Liver (tissue), 9 donors: Measurements from ENCODE around the gene CACNA1H. TPM values are rescaled to one million over a fixed set of nuclear protein-coding genes. Genes with fewer than 3 reads are reported as not detected.

Experiments
- DNase-seq: peaks from one replicate; pipeline ENCODE4 v3.0.0-alpha.2; 2017; ENCODE audit warnings: low spot score
- H3K27ac ChIP-seq, 2 donors: one replicate each; pipeline ENCODE4 v1.7.0; 2013; ENCODE audit warnings: inconsistent platforms in 2 of 2, low read length in 2 of 2, control low read depth in 1 of 2, low read depth in 1 of 2, mild to moderate bottlenecking in 1 of 2
- H3K27me3 ChIP-seq, 4 donors: one replicate each; pipeline versions ENCODE4 v1.6.1 to v1.7.0; 2013; ENCODE audit warnings: low read length in 3 of 4, inconsistent platforms in 1 of 4, mild to moderate bottlenecking in 1 of 4, moderate library complexity in 1 of 4; ENCODE audit not compliant: control insufficient read depth in 4 of 4, insufficient read depth in 4 of 4
- H3K36me3 ChIP-seq, 4 donors: one replicate each; pipeline versions ENCODE4 v1.6.1 to v1.7.0; 2013; ENCODE audit warnings: low read length in 3 of 4, mild to moderate bottlenecking in 3 of 4, low read depth in 1 of 4, moderate library complexity in 1 of 4; ENCODE audit not compliant: control insufficient read depth in 4 of 4, insufficient read depth in 3 of 4
- H3K4me1 ChIP-seq, 4 donors: one replicate each; pipeline versions ENCODE4 v1.6.1 to v1.7.0; 2013; ENCODE audit warnings: low read length in 3 of 4, mild to moderate bottlenecking in 3 of 4, moderate library complexity in 1 of 4; ENCODE audit not compliant: control insufficient read depth in 4 of 4, insufficient read depth in 4 of 4
- H3K4me3 ChIP-seq, 3 donors: one replicate each; pipeline versions ENCODE4 v1.6.1 to v1.7.0; 2013; ENCODE audit warnings: low read length in 3 of 3, control low read depth in 1 of 3, low read depth in 1 of 3, mild to moderate bottlenecking in 1 of 3
- H3K9ac ChIP-seq, 2 donors: one replicate each; pipeline ENCODE4 v1.7.0; 2013; ENCODE audit warnings: low read length in 2 of 2, mild to moderate bottlenecking in 2 of 2, moderate library complexity in 2 of 2, control low read depth in 1 of 2, low read depth in 1 of 2
- H3K9me3 ChIP-seq, 4 donors: one replicate each; pipeline versions ENCODE4 v1.6.1 to v1.7.0; 2013; ENCODE audit warnings: low read length in 3 of 4; ENCODE audit not compliant: control insufficient read depth in 4 of 4
- ATF3 ChIP-seq: IDR thresholded peaks from 2 replicates; pipeline ENCODE4 v1.6.1; 2016; ENCODE audit warnings: antibody characterized with exemption
- CTCF ChIP-seq: fragments of 150-350 bp; IDR thresholded peaks from 2 replicates; pipeline ENCODE4 v1.5.1; 2017; ENCODE audit warnings: improper control_type of control experiment, low read depth, low read length; ENCODE audit not compliant: missing input control
- EGR1 ChIP-seq, 2 donors: IDR thresholded peaks; 2 replicates each; pipeline ENCODE4 v1.6.1; 2016 to 2018; ENCODE audit warnings: antibody characterized with exemption in 2 of 2, low read depth in 2 of 2
- FOXA1 ChIP-seq: IDR thresholded peaks from 2 replicates; pipeline ENCODE4 v1.6.1; 2016; ENCODE audit warnings: antibody characterized with exemption
- FOXA2 ChIP-seq: IDR thresholded peaks from 2 replicates; pipeline ENCODE4 v1.6.1; 2016; ENCODE audit warnings: antibody characterized with exemption
- GABPA ChIP-seq, 2 donors: IDR thresholded peaks in 1 of 2; conservative IDR thresholded peaks in 1 of 2; 2 replicates each; pipeline ENCODE4 v1.6.1; 2016; ENCODE audit warnings: antibody characterized with exemption in 2 of 2, mild to moderate bottlenecking in 1 of 2, moderate library complexity in 1 of 2
- HNF4A ChIP-seq, 2 donors: conservative IDR thresholded peaks; 2 replicates each; pipeline ENCODE4 v1.6.1; 2016; ENCODE audit warnings: antibody characterized with exemption in 2 of 2, mild to moderate bottlenecking in 2 of 2
- HNF4G ChIP-seq: IDR thresholded peaks from 2 replicates; pipeline ENCODE4 v1.6.1; 2016; ENCODE audit warnings: antibody characterized with exemption
- JUND ChIP-seq, 2 donors: IDR thresholded peaks; 2 replicates each; pipeline ENCODE4 v1.6.1; 2016; ENCODE audit warnings: antibody characterized with exemption in 2 of 2
- MAX ChIP-seq: IDR thresholded peaks from 2 replicates; pipeline ENCODE4 v1.6.1; 2016; ENCODE audit warnings: antibody characterized with exemption
- NR2F2 ChIP-seq: IDR thresholded peaks from 2 replicates; pipeline ENCODE4 v1.6.1; 2016; ENCODE audit warnings: antibody characterized with exemption
- RAD21 ChIP-seq, 2 donors: IDR thresholded peaks; 2 replicates each; pipeline ENCODE4 v1.6.1; 2016; ENCODE audit warnings: antibody characterized with exemption in 2 of 2, mild to moderate bottlenecking in 2 of 2
- REST ChIP-seq: IDR thresholded peaks from 2 replicates; pipeline ENCODE4 v1.6.1; 2016; ENCODE audit warnings: antibody characterized with exemption, mild to moderate bottlenecking
- RXRA ChIP-seq, 2 donors: IDR thresholded peaks; 2 replicates each; pipeline ENCODE4 v1.6.1; 2017 to 2018; ENCODE audit warnings: antibody characterized with exemption in 2 of 2, mild to moderate bottlenecking in 1 of 2
- SP1 ChIP-seq: IDR thresholded peaks from 2 replicates; pipeline ENCODE4 v1.6.1; 2018; ENCODE audit warnings: antibody characterized with exemption, mild to moderate bottlenecking
- TAF1 ChIP-seq: conservative IDR thresholded peaks from 2 replicates; pipeline ENCODE4 v1.6.1; 2016; ENCODE audit warnings: antibody characterized with exemption, mild to moderate bottlenecking
- YY1 ChIP-seq: IDR thresholded peaks from 2 replicates; pipeline ENCODE4 v1.6.1; 2016; ENCODE audit warnings: antibody characterized with exemption, mild to moderate bottlenecking
- ZBTB33 ChIP-seq: IDR thresholded peaks from 2 replicates; pipeline ENCODE4 v1.6.1; 2016; ENCODE audit warnings: antibody characterized with exemption
- WGBS: extraction: QIAGEN DNeasy Blood & Tissue Kit; methylation state at CpG from one replicate; pipeline ENCODE4 v1.1.7; 2013; 5-methylcytosine and 5-hydroxymethylcytosine counted together
- polyA plus RNA-seq, 2 donors: library from polyadenylated mRNA; stranded (reverse) in 1 of 2; unstranded in 1 of 2; fragments of 200-250 nt in 1 of 2; fragments of >200 nt in 1 of 2; fragmentation: Nextera tagmentation in 1 of 2; extraction: Ambion mirVana in 1 of 2; gene quantifications; one replicate each; pipeline versions ENCODE4 v1.2.1 to v1.2.3, GENCODE V29; 2013 to 2015
- total RNA-seq, 2 donors: library from RNA; depleted of rRNA; stranded (reverse); fragments of >200 nt; gene quantifications; one replicate each; pipeline ENCODE4 v1.2.3, GENCODE V29; 2014
- donor health status: healthy.
- donor health status: healthy.
- donor health status: healthy.
- donor health status: healthy.
- donor health status: healthy.

CACNA1H gene
- total and polyA plus RNA-seq, 4 donors: 0.21 to 8.5 (median 6.1) TPM

- Histone ChIP-seq H3K4me1 (no peaks in the 10 kb centered on the region), H3K9ac (no peak overlapping the region), H3K9me3 (no peaks in the 10 kb centered on the region), H3K4me3 (no peak overlapping the region), H3K27me3 (no peaks in the 10 kb centered on the region), H3K36me3 (peaks cover 0 to 65% (median 22%) of the 10 kb centered on the region in 4 donors), H3K27ac (no peak overlapping the region)
- WGBS: 83% methylated on average over 8 of the region's 8 CpGs
- no peak for DNase-seq
- TF ChIP-seq HNF4G (no peak), ATF3 (no peak)
Observed at GRCh38 chr16:1213231-1213630, 60.3 kb downstream of the CACNA1H start.

GRCh38 chr16:1213796-1214372 is 61.0 kb downstream of the CACNA1H start:
- no peaks in the 10 kb centered on the region for H3K27me3 ChIP-seq
- TF ChIP-seq TAF1 (no peak), RXRA (IDR thresholded peaks at IDR 0.05) (no peak), FOXA2 (no peak), EGR1 (IDR thresholded peaks at IDR 0.05; ENCODE audit: low read depth in 2 of 2) (no peak), SP1 (no peak), CTCF (no peak), MAX (no peak), ATF3 (no peak), YY1 (no peak), FOXA1 (no peak), ZBTB33 (no peak), JUND (IDR thresholded peaks at IDR 0.05) (no peak), RAD21 (IDR thresholded peaks at IDR 0.05) (no peak), HNF4G (no peak), HNF4A (conservative IDR thresholded peaks at IDR 0.05) (no peak), NR2F2 (no peak), REST (no peak), GABPA (IDR thresholded peaks at IDR 0.05 in 1 of 2, conservative IDR thresholded peaks at IDR 0.05 in 1 of 2) (no peak)
- no peak overlapping the region for H3K27ac ChIP-seq
- H3K9me3 ChIP-seq: no peaks in the 10 kb centered on the region
- no peaks in the 10 kb centered on the region for H3K4me1 ChIP-seq
- DNase-seq: no peak
- 89% methylated on average over 25 of the region's 25 CpGs for WGBS
- no peak overlapping the region for H3K9ac ChIP-seq
- H3K4me3 ChIP-seq: no peak overlapping the region
- H3K36me3 ChIP-seq: peaks cover 0 to 65% (median 21%) of the 10 kb centered on the region in 4 donors
